T-helper 2 cell treated with Interferon-gamma antibody and Interleukin-4, amounts not matched to agents 5 μg/mL and 100 μg/mL, for 36 hours (primary cell): Measurements from ENCODE around the gene ZDHHC11B.
"Not testable (repeated sequence)": the region's sequence is repeated elsewhere in the genome, so short reads cannot be mapped to it uniquely, and the experiment has no call there.

ENCODE experiments used
- DNase-seq: peaks from one replicate; pipeline ENCODE4 v3.0.0; 2021; ENCODE audit warnings: low spot score
- H3K27ac Mint-ChIP-seq: one replicate; pipeline ENCODE4 v1.8.0; 2021; ENCODE audit warnings: mild to moderate bottlenecking, mixed read lengths
- H3K27me3 Mint-ChIP-seq: one replicate; pipeline ENCODE4 v1.8.0; 2021; ENCODE audit warnings: low read depth, mixed read lengths
- H3K36me3 Mint-ChIP-seq: one replicate; pipeline ENCODE4 v1.8.0; 2021; ENCODE audit warnings: low read depth, mixed read lengths
- H3K4me1 Mint-ChIP-seq: one replicate; pipeline ENCODE4 v1.8.0; 2021; ENCODE audit warnings: low read depth, mixed read lengths
- H3K4me3 Mint-ChIP-seq: one replicate; pipeline ENCODE4 v1.8.0; 2022; ENCODE audit warnings: mild to moderate bottlenecking, moderate library complexity, mixed read lengths
- H3K9me3 Mint-ChIP-seq: one replicate; pipeline ENCODE4 v1.8.0; 2021; ENCODE audit warnings: mixed read lengths

ZDHHC11B gene

DNA sequence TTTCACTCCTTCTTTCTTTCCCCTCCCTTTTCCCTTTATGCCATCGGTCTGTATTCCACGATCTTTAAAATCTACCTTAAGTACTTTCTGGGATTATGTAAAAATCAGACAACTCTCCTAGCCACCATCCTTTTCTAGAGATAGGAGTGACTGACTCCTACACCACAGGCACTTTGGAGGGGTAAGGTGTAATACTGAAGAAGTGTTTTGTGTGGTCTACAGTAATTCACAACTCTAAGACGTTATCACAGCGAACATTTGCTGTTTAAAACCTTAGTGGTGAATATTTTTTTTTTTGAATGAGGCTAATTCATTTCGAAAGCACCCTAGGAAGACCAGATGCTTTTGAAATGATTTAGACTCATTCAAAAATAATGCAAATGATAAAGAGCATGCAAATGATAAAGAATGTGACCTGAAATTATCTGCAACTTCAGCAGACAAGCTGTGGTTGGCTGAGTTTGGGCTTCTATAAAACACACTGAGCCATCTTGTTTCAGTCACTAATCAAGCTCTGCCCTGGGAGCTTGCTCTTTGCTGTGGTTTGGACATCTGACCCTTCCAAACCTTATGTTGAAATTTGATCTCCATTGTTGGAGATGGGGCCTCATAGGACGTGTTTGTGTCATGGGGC is 14.1 kb upstream of the ZDHHC11B start:
- not testable (repeated sequence) for H3K27me3 Mint-ChIP-seq, H3K27ac Mint-ChIP-seq, DNase-seq, H3K9me3 Mint-ChIP-seq, H3K4me1 Mint-ChIP-seq, H3K4me3 Mint-ChIP-seq
- H3K36me3 Mint-ChIP-seq, result peaks cover 11% of the 10 kb centered on the region

- not testable (repeated sequence) for H3K4me3 Mint-ChIP-seq, H3K27me3 Mint-ChIP-seq, DNase-seq, H3K4me1 Mint-ChIP-seq, H3K27ac Mint-ChIP-seq, H3K36me3 Mint-ChIP-seq, H3K9me3 Mint-ChIP-seq
Observed at GRCh38 chr5:797986-798385, 13.5 kb upstream of the ZDHHC11B start.

- not testable (repeated sequence) for H3K4me3 Mint-ChIP-seq
Observed at GRCh38 chr5:795873-796272, 11.3 kb upstream of the ZDHHC11B start.

GRCh38 chr5:794948-795347 is 10.4 kb upstream of the ZDHHC11B start:
- H3K27me3 Mint-ChIP-seq, result peaks cover 11% of the 10 kb centered on the region
- not testable (repeated sequence) for H3K36me3 Mint-ChIP-seq, H3K4me1 Mint-ChIP-seq, DNase-seq, H3K4me3 Mint-ChIP-seq, H3K27ac Mint-ChIP-seq, H3K9me3 Mint-ChIP-seq

More at GRCh38 chr5:795873-796272, 11.3 kb upstream of the ZDHHC11B start:
- not testable (repeated sequence) for H3K4me1 Mint-ChIP-seq, H3K9me3 Mint-ChIP-seq, H3K27me3 Mint-ChIP-seq, H3K36me3 Mint-ChIP-seq, H3K27ac Mint-ChIP-seq, DNase-seq

- H3K4me3 Mint-ChIP-seq, H3K4me1 Mint-ChIP-seq, H3K9me3 Mint-ChIP-seq, H3K36me3 Mint-ChIP-seq, H3K27ac Mint-ChIP-seq, DNase-seq: not testable (repeated sequence)
- H3K27me3 Mint-ChIP-seq, result peaks cover 16% of the 10 kb centered on the region
Observed at GRCh38 chr5:788703-789102, 4.2 kb upstream of the ZDHHC11B start.

DNA sequence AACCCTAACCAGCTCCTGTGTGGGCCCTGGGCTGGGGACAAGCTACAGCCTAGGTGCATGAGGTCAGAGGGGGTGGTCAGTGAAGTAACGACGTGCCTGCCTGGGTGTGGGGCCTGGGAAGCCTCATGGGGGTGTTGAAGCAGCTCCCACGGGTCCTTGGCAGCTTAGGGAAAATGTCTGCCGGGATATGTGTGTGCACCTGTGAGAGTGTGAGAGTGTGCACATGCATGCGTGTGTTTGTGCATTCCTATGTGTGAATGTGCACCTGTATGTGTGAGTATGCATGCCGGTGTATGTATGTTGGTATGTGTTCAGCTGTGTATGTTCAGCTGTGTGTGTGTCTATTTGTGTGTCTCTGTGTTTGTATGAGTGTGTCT is 3.3 kb upstream of the ZDHHC11B start:
- H3K36me3 Mint-ChIP-seq, H3K4me3 Mint-ChIP-seq: not testable (repeated sequence)

GRCh38 chr5:787224-787856 is 2.8 kb upstream of the ZDHHC11B start:
- H3K27me3 Mint-ChIP-seq, result peaks cover 19% of the 10 kb centered on the region
- not testable (repeated sequence) for H3K27ac Mint-ChIP-seq, DNase-seq, H3K9me3 Mint-ChIP-seq, H3K4me1 Mint-ChIP-seq, H3K4me3 Mint-ChIP-seq, H3K36me3 Mint-ChIP-seq

More for the DNA sequence above, 3.3 kb upstream of the ZDHHC11B start:
- H3K9me3 Mint-ChIP-seq, H3K4me1 Mint-ChIP-seq, H3K27ac Mint-ChIP-seq, DNase-seq: not testable (repeated sequence)
- H3K27me3 Mint-ChIP-seq, result peaks cover 19% of the 10 kb centered on the region

- Mint-ChIP-seq H3K4me3 (peak overlapping the region; percentile 34), H3K27me3 (peaks cover 12% of the 10 kb centered on the region)
- not testable (repeated sequence) for H3K9me3 Mint-ChIP-seq, DNase-seq, H3K27ac Mint-ChIP-seq, H3K36me3 Mint-ChIP-seq, H3K4me1 Mint-ChIP-seq
Observed at GRCh38 chr5:785181-785705, 714 bp upstream of the ZDHHC11B start.

DNA sequence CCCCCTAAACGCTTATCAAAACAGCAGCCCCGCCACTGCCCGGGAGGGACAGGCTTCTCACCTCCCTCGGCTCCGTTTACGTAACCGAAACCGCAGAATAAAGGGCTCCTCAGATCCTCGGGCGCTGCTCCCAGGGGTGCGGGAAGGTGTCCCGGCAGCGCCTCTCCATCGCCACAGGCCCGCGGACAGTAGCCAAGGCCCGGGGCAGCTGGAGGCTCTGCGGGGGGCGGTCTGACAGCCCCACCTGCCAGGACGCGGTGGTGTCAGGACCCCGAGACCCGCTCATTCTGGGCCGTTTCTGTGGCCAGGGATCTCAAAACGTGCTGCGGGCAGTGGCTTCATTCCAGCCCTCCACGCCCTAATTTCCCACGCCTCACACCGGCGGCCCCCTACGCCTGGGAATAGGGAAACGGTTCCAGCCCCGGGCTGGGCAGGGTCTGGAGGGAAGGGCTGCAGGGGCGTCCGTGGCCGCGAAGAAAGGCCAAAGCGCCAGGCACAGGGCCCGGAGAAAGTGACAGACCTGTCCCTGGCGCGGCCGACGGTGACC is 575 bp downstream of the ZDHHC11B start:
- H3K27ac Mint-ChIP-seq, H3K27me3 Mint-ChIP-seq, H3K36me3 Mint-ChIP-seq, H3K9me3 Mint-ChIP-seq, DNase-seq, H3K4me1 Mint-ChIP-seq: not testable (repeated sequence)
- peak overlapping the region; percentile 40 for H3K4me3 Mint-ChIP-seq

GRCh38 chr5:783049-783802 is 1.3 kb downstream of the ZDHHC11B start:
- not testable (repeated sequence) for H3K27me3 Mint-ChIP-seq, H3K36me3 Mint-ChIP-seq, H3K9me3 Mint-ChIP-seq, H3K4me1 Mint-ChIP-seq, DNase-seq, H3K27ac Mint-ChIP-seq
- peak overlapping the region; percentile 40 for H3K4me3 Mint-ChIP-seq

GRCh38 chr5:782356-782755 is 2.2 kb downstream of the ZDHHC11B start:
- not testable (repeated sequence) for H3K36me3 Mint-ChIP-seq, H3K4me3 Mint-ChIP-seq, H3K9me3 Mint-ChIP-seq, H3K27ac Mint-ChIP-seq, H3K27me3 Mint-ChIP-seq, H3K4me1 Mint-ChIP-seq, DNase-seq

- not testable (repeated sequence) for H3K4me1 Mint-ChIP-seq, H3K27ac Mint-ChIP-seq, H3K4me3 Mint-ChIP-seq, H3K27me3 Mint-ChIP-seq, H3K9me3 Mint-ChIP-seq, DNase-seq, H3K36me3 Mint-ChIP-seq
Observed at GRCh38 chr5:780571-780970, 4.0 kb downstream of the ZDHHC11B start.

GRCh38 chr5:778967-779366 is 5.6 kb downstream of the ZDHHC11B start:
- not testable (repeated sequence) for H3K4me3 Mint-ChIP-seq, H3K4me1 Mint-ChIP-seq, H3K9me3 Mint-ChIP-seq, H3K27me3 Mint-ChIP-seq, H3K27ac Mint-ChIP-seq, DNase-seq, H3K36me3 Mint-ChIP-seq

DNA sequence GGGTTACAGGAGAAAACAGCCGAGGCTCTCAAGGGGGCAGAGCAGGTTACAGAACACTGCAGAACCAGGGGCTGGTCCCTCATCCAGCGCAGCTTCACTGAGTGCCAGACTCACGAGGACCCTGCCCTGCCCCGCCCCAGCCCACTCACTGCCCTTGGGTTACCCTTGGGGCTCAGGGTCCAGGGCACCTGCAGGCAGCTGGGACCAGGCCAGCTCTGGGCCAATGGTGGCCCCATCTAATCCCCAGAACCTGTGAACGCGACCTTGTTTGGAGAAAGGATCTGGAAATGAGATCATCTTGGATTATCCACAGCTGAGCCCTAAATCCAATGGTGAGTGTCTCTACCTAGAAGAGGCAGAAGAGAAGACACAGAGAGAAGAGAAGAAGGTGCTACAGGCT is 6.1 kb downstream of the ZDHHC11B start:
- H3K36me3 Mint-ChIP-seq, H3K4me1 Mint-ChIP-seq, DNase-seq, H3K27me3 Mint-ChIP-seq, H3K27ac Mint-ChIP-seq, H3K4me3 Mint-ChIP-seq, H3K9me3 Mint-ChIP-seq: not testable (repeated sequence)
